GM12878 (cell line): ENCODE data around the gene NUP85. TPM values are rescaled to one million over a fixed set of nuclear protein-coding genes. Genes with fewer than 3 reads are reported as not detected.

Experiments used
- ATAC-seq: fragments of 200-7000 bp; cut with Tn5 transposase; 3 replicates; pipeline ENCODE4 v1.9.1; 2020; ENCODE audit warnings: mild to moderate bottlenecking, moderate library complexity
- BruUV-seq: library from RNA; stranded (reverse); fragments of 400-500 nt; replicated peaks from 2 replicates; lab custom pipeline; 2021; lab: Mats Ljungman, UMichigan
- CTCF ChIA-PET: fragments of 300-600 bp; sonication (Branson Sonifier 250); formaldehyde crosslinking; extraction: SDS; loops from one replicate; lab custom pipeline; 2021; ENCODE audit warnings: inconsistent platforms; lab: Yijun Ruan, JAX
- POLR2A ChIA-PET: fragments of 350-600 bp; formaldehyde crosslinking; extraction: SDS; loops from one replicate; lab custom pipeline; 2021; ENCODE audit warnings: inconsistent platforms; lab: Charles Lee
- RAD21 ChIA-PET: fragments of 300-600 bp; sonication (Branson Sonifier 250); formaldehyde crosslinking; loops from one replicate; lab custom pipeline; 2023; ENCODE audit warnings: antibody characterized with exemption; ENCODE audit not compliant: unreplicated experiment; lab: Charles Lee
- SMC1A ChIA-PET: fragments of 300-600 bp; sonication (Branson Sonifier 250); formaldehyde crosslinking; loops from one replicate; lab custom pipeline; 2023; ENCODE audit not compliant: unreplicated experiment, uncharacterized antibody; lab: Charles Lee
- DNase-seq: peaks from one replicate; pipeline ENCODE4 v3.0.0-alpha.2; 2011; ENCODE audit warnings: low read depth, low spot score
- FAIRE-seq: peaks from 3 replicates; lab custom pipeline; 2011; peaks lifted over from hg19 to GRCh38; lab: Jason Lieb, UNC
- H2AFZ ChIP-seq: 2 replicates; pipeline ENCODE4 v1.6.0; 2011; ENCODE audit warnings: low read depth, low read length, control low read depth; ENCODE audit not compliant: control insufficient read depth
- H3K27ac ChIP-seq: 2 replicates; pipeline ENCODE4 v1.5.1; 2011; ENCODE audit warnings: control low read depth; ENCODE audit not compliant: control insufficient read depth, insufficient read depth
- H3K27me3 ChIP-seq, 2 experiments: replicated peaks in 1 of 2; 2 replicates each; pipeline versions ENCODE4 v1.6.0 to v1.6.1; 2011; ENCODE audit warnings: low read length in 1 of 2; ENCODE audit not compliant: control insufficient read depth in 2 of 2, insufficient read depth in 2 of 2
- H3K36me3 ChIP-seq, 2 experiments: 2 replicates each; pipeline ENCODE4 v1.5.1; 2011; ENCODE audit warnings: low read length in 1 of 2; ENCODE audit not compliant: control insufficient read depth in 2 of 2, insufficient read depth in 2 of 2
- H3K4me1 ChIP-seq: 2 replicates; pipeline ENCODE4 v1.6.1; 2011; ENCODE audit warnings: mild to moderate bottlenecking, low read length, moderate library complexity, mixed read lengths; ENCODE audit not compliant: control insufficient read depth, insufficient read depth
- H3K4me2 ChIP-seq: 2 replicates; pipeline ENCODE4 v1.6.0; 2011; ENCODE audit warnings: control low read depth; ENCODE audit not compliant: control insufficient read depth, insufficient read depth
- H3K4me3 ChIP-seq: fragments of 200-600 bp; sonication (generic); 2 replicates; pipeline ENCODE4 v1.5.1; 2016
- H3K79me2 ChIP-seq: 2 replicates; pipeline ENCODE4 v1.6.0; 2011; ENCODE audit warnings: low read length; ENCODE audit not compliant: control insufficient read depth, insufficient read depth
- H3K9ac ChIP-seq: 2 replicates; pipeline ENCODE4 v1.8.0; 2011; ENCODE audit warnings: low read length, control low read depth, mixed read lengths; ENCODE audit not compliant: control insufficient read depth, insufficient read depth
- H3K9me3 ChIP-seq: replicated peaks from 3 replicates; pipeline ENCODE4 v1.5.1; 2011; ENCODE audit warnings: mild to moderate bottlenecking, low read length; ENCODE audit not compliant: control insufficient read depth, insufficient read depth
- H4K20me1 ChIP-seq: 2 replicates; pipeline ENCODE4 v1.6.0; 2011; ENCODE audit not compliant: control insufficient read depth, insufficient read depth
- CBX3 ChIP-seq: fragments of 200-600 bp; sonication (generic); IDR thresholded peaks from 2 replicates; pipeline ENCODE4 v1.6.1; 2016; ENCODE audit warnings: low read depth, borderline replicate concordance
- HCFC1 ChIP-seq: fragments of 150-350 bp; IDR thresholded peaks from 2 replicates; pipeline ENCODE4 v1.6.1; 2014; ENCODE audit warnings: low read length
- TCF7 ChIP-seq: IDR thresholded peaks from 2 replicates; pipeline ENCODE4 v1.6.1; 2014; ENCODE audit warnings: antibody characterized with exemption, borderline replicate concordance
- YBX1 ChIP-seq: fragments of 450-650 bp; IDR thresholded peaks from 2 replicates; pipeline ENCODE4 v1.6.1; 2016; ENCODE audit warnings: antibody characterized with exemption
- ZNF687 ChIP-seq: fragments of 450-650 bp; IDR thresholded peaks from 2 replicates; pipeline ENCODE4 v1.6.1; 2017; ENCODE audit warnings: mild to moderate bottlenecking, moderate library complexity
- WGBS: methylation state at CpG from one replicate; pipeline ENCODE4 v1.1.6; 2016; ENCODE audit warnings: low lambda C conversion rate; ENCODE audit not compliant: insufficient replicate concordance, insufficient coverage; ENCODE audit errors: missing lambda C conversion rate; 5-methylcytosine and 5-hydroxymethylcytosine counted together
- in situ Hi-C: fragments of 300-500 bp; cut with MboI; formaldehyde crosslinking; loops from 9 replicates; pipeline ENCODE4 v1.14.3; 2018; ENCODE audit warnings: mixed read lengths
- intact Hi-C: fragments of 100-400 bp; cut with micrococcal nuclease; formaldehyde crosslinking; loops from one replicate; pipeline ENCODE4 v1.14.2; 2022; ENCODE audit not compliant: unreplicated experiment
- polyA plus RNA-seq, 11 experiments: library from polyadenylated mRNA; depleted of rRNA in 4 of 11; unstranded in 6 of 11; stranded (reverse) in 5 of 11; fragments of >200 nt; fragmentation: Nextera tagmentation in 4 of 11; fragmentation: Illumina TruSeq in 1 of 11; extraction: Ambion mirVana in 4 of 11; extraction: Trizol in 1 of 11; gene quantifications; 1 replicate in 1 of 11; 2 replicates in 10 of 11; pipeline versions ENCODE4 v1.2.1 to v1.2.3, GENCODE V29; 2011 to 2016; ENCODE audit warnings: inconsistent platforms in 2 of 11, missing spikeins in 2 of 11, low read depth in 1 of 11
- total RNA-seq, 4 experiments: library from RNA; depleted of rRNA in 3 of 4; stranded (reverse); fragments of >200 nt in 3 of 4; fragmentation: Illumina TruSeq in 1 of 4; extraction: Trizol in 1 of 4; gene quantifications; 2 replicates each; pipeline versions ENCODE4 v1.2.1 to v1.2.3, GENCODE V29; 2013 to 2021

NUP85 gene
- total and polyA plus RNA-seq, 10 of the 15 experiments (the other 5 are each of a cell fraction or from before 2014, with no cell fraction given): 54.0 to 135 (median 95.4) TPM

GRCh38 chr17:75207760-75208159 lies 2.3 kb downstream of the NUP85 start:
- DNase-seq (no peak), FAIRE-seq (no peak)
- H3K9ac ChIP-seq: no peak overlapping the region
- no peaks in the 10 kb centered on the region for H4K20me1 ChIP-seq
- no peaks in the 10 kb centered on the region for H3K9me3 ChIP-seq
- H3K27me3 ChIP-seq: no peaks in the 10 kb centered on the region
- H3K4me3 ChIP-seq: no peak overlapping the region
- ChIA-PET POLR2A (no interaction called here), CTCF (interaction anchor here (1.0 to 12.2 kb wide), 3 partner anchors 19 to 245 kb away, joined by 3 to 293 read pairs (median 224); partner anchors contain the start of gene ARMC7)
- intact Hi-C loops: no loop called here
- no peak overlapping the region for H3K4me2 ChIP-seq
- no peaks in the 10 kb centered on the region; the same call in 1 of the 2 replicates for H3K4me1 ChIP-seq
- H3K36me3 ChIP-seq: peaks cover 4% of the 10 kb centered on the region in 2 experiments; a peak in 3 of 4 replicates
- TF ChIP-seq HCFC1 (no peak), CBX3 (no peak), ZNF687 (no peak), YBX1 (no peak), TCF7 (no peak)
- TF ChIP-seq, all 136 proteins: peak for 0
- BruUV-seq: no TSS peak
- no peak for ATAC-seq
- WGBS: 89% methylated on average over 12 of the region's 12 CpGs
- RAD21 ChIA-PET: interaction anchor here (1.0 kb wide), 1 partner anchor 63 kb away, joined by 3 read pairs; the partner anchor contains the start of gene MIF4GD
- H2AFZ ChIP-seq: no peak overlapping the region
- H3K79me2 ChIP-seq: peaks cover 37% of the 10 kb centered on the region
- SMC1A ChIA-PET: interaction anchor here (1.0 to 2.2 kb wide), 2 partner anchors 93 to 217 kb away, joined by 3 to 14 read pairs; no protein-coding TSS in a partner anchor
- no peak overlapping the region for H3K27ac ChIP-seq
- in situ Hi-C loops: no loop called here
